B cell (primary cell): ENCODE results near the gene NLRP11. TPM values are rescaled to one million over a fixed set of nuclear protein-coding genes. Genes with fewer than 3 reads are reported as not detected.

ENCODE experiments used
- ATAC-seq: fragments of 200-7000 bp; cut with Tn5 transposase; one replicate; pipeline ENCODE4 v1.10.0; 2021; ENCODE audit warnings: low read depth, mild to moderate bottlenecking, moderate number of reproducible peaks, moderate library complexity
- CTCF ChIA-PET: fragments of 350-600 bp; sonication (Branson Sonifier 250); formaldehyde crosslinking; loops from one replicate; lab custom pipeline; 2021; ENCODE audit warnings: antibody characterized with exemption, inconsistent platforms; lab: Charles Lee
- POLR2A ChIA-PET: fragments of 350-600 bp; sonication (Branson Sonifier 250); formaldehyde crosslinking; loops from one replicate; lab custom pipeline; 2021; ENCODE audit warnings: antibody characterized with exemption; lab: Charles Lee
- DNase-seq: peaks from one replicate; pipeline ENCODE4 v3.0.0; 2013
- H2AFZ ChIP-seq: 2 replicates; pipeline ENCODE4 v1.6.1; 2012; ENCODE audit warnings: mild to moderate bottlenecking, low read depth, low read length; ENCODE audit not compliant: insufficient read depth, poor library complexity, severe bottlenecking
- H3K27ac ChIP-seq, 2 donors: 1 replicate in 1 of 2; 2 replicates in 1 of 2; pipeline ENCODE4 v1.5.1; 2012 to 2013; ENCODE audit warnings: low read length in 2 of 2, mild to moderate bottlenecking in 2 of 2, moderate library complexity in 1 of 2
- H3K27me3 ChIP-seq, 4 experiments: fragments of 200-600 bp in 1 of 4; sonication (generic) in 1 of 4; replicated peaks in 1 of 4; 1 replicate in 2 of 4; 2 replicates in 2 of 4; pipeline versions ENCODE4 v1.6.1 to v1.7.0; 2013 to 2016; ENCODE audit warnings: low read length in 3 of 4, mild to moderate bottlenecking in 2 of 4, mixed read lengths in 1 of 4, moderate library complexity in 1 of 4; ENCODE audit not compliant: insufficient read depth in 4 of 4, control insufficient read depth in 3 of 4; ENCODE audit errors: control extremely low read depth in 1 of 4
- H3K36me3 ChIP-seq, 2 experiments: replicated peaks in 1 of 2; 1 replicate in 1 of 2; 2 replicates in 1 of 2; pipeline versions ENCODE4 v1.6.1 to v1.7.1; 2013; ENCODE audit warnings: low read length in 1 of 2; ENCODE audit not compliant: insufficient read depth in 2 of 2, control insufficient read depth in 1 of 2; ENCODE audit errors: control extremely low read depth in 1 of 2, extremely low read depth in 1 of 2
- H3K4me1 ChIP-seq, 2 donors: fragments of 200-600 bp in 1 of 2; sonication (generic) in 1 of 2; 1 replicate in 1 of 2; 2 replicates in 1 of 2; pipeline versions ENCODE4 v1.5.1 to v1.6.1; 2013 to 2017; ENCODE audit warnings: low read length in 2 of 2; ENCODE audit not compliant: control insufficient read depth in 2 of 2, insufficient read depth in 2 of 2
- H3K4me2 ChIP-seq: replicated peaks from 2 replicates; pipeline ENCODE3; 2012; ENCODE audit warnings: mild to moderate bottlenecking, low read depth, low read length; ENCODE audit not compliant: poor library complexity, severe bottlenecking
- H3K4me3 ChIP-seq, 5 experiments: fragments of 200-600 bp in 1 of 5; sonication (generic) in 1 of 5; 1 replicate in 3 of 5; 2 replicates in 2 of 5; pipeline versions ENCODE4 v1.5.1 to v1.7.0; 2011 to 2016; ENCODE audit warnings: low read length in 4 of 5, mild to moderate bottlenecking in 4 of 5, low read depth in 2 of 5, control low read depth in 1 of 5, moderate library complexity in 1 of 5; ENCODE audit not compliant: insufficient read depth in 1 of 5; ENCODE audit errors: control extremely low read depth in 1 of 5, extremely low read depth in 1 of 5
- H3K79me2 ChIP-seq: fragments of 200-600 bp; sonication (generic); one replicate; pipeline ENCODE4 v1.6.0; 2016; ENCODE audit warnings: low read length; ENCODE audit not compliant: control insufficient read depth, insufficient read depth
- H3K9ac ChIP-seq: fragments of 200-600 bp; sonication (generic); 2 replicates; pipeline ENCODE4 v1.6.1; 2017; ENCODE audit warnings: mild to moderate bottlenecking, low read length, moderate library complexity
- H3K9me3 ChIP-seq, 3 donors: one replicate each; pipeline versions ENCODE4 v1.6.1 to v1.7.1; 2013; ENCODE audit warnings: low read length in 2 of 3; ENCODE audit not compliant: control insufficient read depth in 2 of 3, insufficient read depth in 1 of 3; ENCODE audit errors: control extremely low read depth in 1 of 3
- H4K20me1 ChIP-seq: 2 replicates; pipeline ENCODE4 v1.6.0; 2012; ENCODE audit warnings: mild to moderate bottlenecking, low read length; ENCODE audit not compliant: insufficient read depth, control insufficient read depth, poor library complexity, severe bottlenecking
- H3K27ac Mint-ChIP-seq: one replicate; pipeline ENCODE4 v1.8.0; 2021; ENCODE audit warnings: mixed read lengths
- H3K27me3 Mint-ChIP-seq: one replicate; pipeline ENCODE4 v1.8.0; 2021; ENCODE audit warnings: mixed read lengths
- H3K4me1 Mint-ChIP-seq: one replicate; pipeline ENCODE4 v1.8.0; 2021; ENCODE audit warnings: mixed read lengths
- H3K4me3 Mint-ChIP-seq: one replicate; pipeline ENCODE4 v1.8.0; 2021; ENCODE audit warnings: mixed read lengths
- H3K9me3 Mint-ChIP-seq: one replicate; pipeline ENCODE4 v1.8.0; 2022; ENCODE audit warnings: mixed read lengths; ENCODE audit not compliant: insufficient read depth
- CTCF ChIP-seq: fragments of 200-600 bp; IDR thresholded peaks from one replicate; pipeline ENCODE4 v1.8.0; 2022; ENCODE audit warnings: antibody characterized with exemption, mild to moderate bottlenecking
- EZH2 ChIP-seq: IDR thresholded peaks from 2 replicates; pipeline ENCODE4 v1.6.1; 2012; ENCODE audit warnings: borderline replicate concordance, low read depth, mild to moderate bottlenecking, moderate library complexity, low read length; ENCODE audit not compliant: insufficient read depth, poor library complexity, severe bottlenecking
- WGBS: methylation state at CpG from one replicate; pipeline ENCODE4 v1.1.5; 2013; ENCODE audit warnings: missing lambda C conversion rate; ENCODE audit not compliant: insufficient coverage; 5-methylcytosine and 5-hydroxymethylcytosine counted together
- intact Hi-C: fragments of 100-400 bp; cut with micrococcal nuclease; formaldehyde crosslinking; loops from one replicate; pipeline ENCODE4 v1.10.0; 2022
- polyA minus RNA-seq: library from RNA; depleted of rRNA, polyadenylated mRNA; stranded (reverse); fragments of >200 nt; gene quantifications from 2 replicates; pipeline ENCODE4 v1.2.3, GENCODE V29; 2012
- polyA plus RNA-seq: library from polyadenylated mRNA; depleted of rRNA; stranded (reverse); fragments of >200 nt; gene quantifications from 2 replicates; pipeline ENCODE4 v1.2.3, GENCODE V29; 2012
- total RNA-seq, 2 donors: library from RNA; stranded (reverse); fragments of 120-200 nt in 1 of 2; gene quantifications; 1 replicate in 1 of 2; 2 replicates in 1 of 2; pipeline versions ENCODE4 v1.2.3 to v1.2.4, GENCODE V29; 2013 to 2022

NLRP11 gene
- total RNA-seq (0.12 TPM in 1 of 2 replicates, not detected in the other), polyA plus RNA-seq (0.07 and 0.24 TPM in 2 replicates), polyA minus RNA-seq (not detected in 2 replicates)
- 0.19 TPM for total RNA-seq (2013)

GRCh38 chr19:55831846-55832245, at the start of gene NLRP11:
NLRP11 (minus strand) TSS chr19:55831999; CDS start chr19:55818174, 13,825 bp downstream.
- Histone ChIP-seq H3K4me2 (no peak within 1 kb of the TSS), H3K36me3 (no peaks in the 10 kb centered on the region), H3K27ac (no peak within 1 kb of the TSS), H3K79me2 (no peaks in the 10 kb centered on the region), H3K4me3 (no peak within 1 kb of the TSS), H4K20me1 (no peaks in the 10 kb centered on the region), H3K27me3 (no peaks in the 10 kb centered on the region), H2AFZ (no peak within 1 kb of the TSS), H3K9ac (no peak within 1 kb of the TSS), H3K4me1 (no peaks in the 10 kb centered on the region), H3K9me3 (no peaks in the 10 kb centered on the region)
- H3K4me1 Mint-ChIP-seq, result no peaks in the 10 kb centered on the region
- peaks cover 3% of the 10 kb centered on the region for H3K27me3 Mint-ChIP-seq
- no peak within 1 kb of the TSS for H3K27ac Mint-ChIP-seq
- no peaks in the 10 kb centered on the region for H3K9me3 Mint-ChIP-seq
- 77% methylated on average over 6 of the region's 10 CpGs for WGBS
- H3K4me3 Mint-ChIP-seq, result no peak within 1 kb of the TSS
- ATAC-seq (no peak), DNase-seq (no peak)
- CTCF ChIA-PET, result no interaction called here
- POLR2A ChIA-PET, result no interaction called here
- intact Hi-C loops, result no loop called here
- no peak for TF ChIP-seq EZH2

GRCh38 chr19:55877211-55877610, 45.4 kb upstream of the NLRP11 start:
- WGBS, result 62% methylated on average over 3 of the region's 3 CpGs
- ChIA-PET POLR2A (no interaction called here), CTCF (no interaction called here)
- no peak for TF ChIP-seq EZH2
- TF ChIP-seq CTCF, result no peak
- Mint-ChIP-seq H3K4me1 (no peaks in the 10 kb centered on the region), H3K27me3 (no peaks in the 10 kb centered on the region), H3K4me3 (no peak overlapping the region), H3K9me3 (peaks cover 9% of the 10 kb centered on the region), H3K27ac (no peak overlapping the region)
- Histone ChIP-seq H3K4me3 (no peak overlapping the region), H3K36me3 (no peaks in the 10 kb centered on the region), H3K27me3 (no peaks in the 10 kb centered on the region), H4K20me1 (no peaks in the 10 kb centered on the region), H2AFZ (no peak overlapping the region), H3K9ac (no peak overlapping the region), H3K27ac (no peak overlapping the region), H3K4me2 (no peak overlapping the region), H3K79me2 (no peaks in the 10 kb centered on the region), H3K4me1 (no peaks in the 10 kb centered on the region), H3K9me3 (peaks cover 3 to 8% (median 8%) of the 10 kb centered on the region in 3 donors)
- ATAC-seq, result no peak
- no peak for DNase-seq
- intact Hi-C loops, result no loop called here
